ENCODE measurements around the gene ATP1A3.

The ATP1A3 gene

GRCh38 chr19:41958367-41959055 lies 35.5 kb downstream of the ATP1A3 start:
- H3K9ac ChIP-seq (ENCODE audit: low read length in 2 of 2), result peak overlapping the region; percentile 73 to 74
- peaks cover 19% of the 10 kb centered on the region for H3K4me1 ChIP-seq (ENCODE audit: control insufficient read depth, insufficient read depth, low read length)
- peaks cover 5 to 6% of the 10 kb centered on the region in 2 donors for H3K36me3 ChIP-seq (ENCODE audit: control insufficient read depth in 2 of 2, insufficient read depth in 2 of 2, low read length in 2 of 2)
- no peaks in the 10 kb centered on the region for H3K27me3 ChIP-seq (ENCODE audit: control insufficient read depth in 1 of 2, insufficient read depth in 2 of 2, low read length in 2 of 2)
- H3K4me3 ChIP-seq (ENCODE audit: low read length in 2 of 2), result peak overlapping the region; percentile 63 to 88
- H3K9me3 ChIP-seq (ENCODE audit: control insufficient read depth in 2 of 2, low read length in 2 of 2), result no peaks in the 10 kb centered on the region
- peak overlapping the region; percentile 62 for H3K27ac ChIP-seq (ENCODE audit: low read length)

- peak overlapping the region; percentile 63 to 88 for H3K4me3 ChIP-seq (ENCODE audit: low read length in 2 of 2)
- H3K4me1 ChIP-seq (ENCODE audit: control insufficient read depth, insufficient read depth, low read length), result peaks cover 19% of the 10 kb centered on the region
- H3K27me3 ChIP-seq (ENCODE audit: control insufficient read depth in 1 of 2, insufficient read depth in 2 of 2, low read length in 2 of 2), result no peaks in the 10 kb centered on the region
- no peaks in the 10 kb centered on the region for H3K9me3 ChIP-seq (ENCODE audit: control insufficient read depth in 2 of 2, low read length in 2 of 2)
- peak overlapping the region; percentile 47 to 74 for H3K9ac ChIP-seq (ENCODE audit: low read length in 2 of 2)
- H3K27ac ChIP-seq (ENCODE audit: low read length), result no peak overlapping the region
- H3K36me3 ChIP-seq (ENCODE audit: control insufficient read depth in 2 of 2, insufficient read depth in 2 of 2, low read length in 2 of 2), result peaks cover 5 to 6% of the 10 kb centered on the region in 2 donors
Measured at GRCh38 chr19:41957838-41958366, 36.1 kb downstream of the ATP1A3 start.

DNA sequence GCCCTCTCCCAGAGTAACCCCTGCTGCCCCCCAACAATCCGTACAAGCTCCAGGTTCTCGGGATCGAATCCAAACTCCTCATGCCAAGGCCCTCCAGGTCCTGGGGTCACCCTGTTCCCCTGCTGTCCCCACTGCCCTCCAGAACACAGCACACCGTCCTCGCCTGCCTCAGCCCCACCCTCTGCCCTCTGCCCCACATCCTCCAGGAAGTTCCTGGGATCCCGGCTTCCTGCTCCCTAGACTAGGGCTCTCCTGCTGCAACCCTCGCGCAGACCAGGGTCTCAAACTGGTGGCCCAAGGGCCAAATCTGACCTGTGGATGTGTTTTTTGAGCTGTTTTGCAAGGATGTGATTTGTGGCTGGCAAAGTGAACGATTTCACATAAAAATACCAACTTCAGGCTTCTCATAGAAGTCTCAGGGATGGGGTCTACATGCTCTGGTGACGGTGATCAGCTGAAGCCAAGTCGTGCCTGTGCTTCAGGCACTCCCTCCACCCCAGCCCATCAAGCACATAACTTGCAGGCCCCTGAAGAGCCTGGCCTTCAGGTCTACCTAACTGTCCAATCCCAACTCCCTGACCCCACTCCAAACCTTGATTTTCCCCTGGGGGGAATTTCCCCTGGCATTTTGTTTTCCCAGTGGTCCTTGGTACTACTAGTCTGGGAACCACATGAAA lies 36.7 kb downstream of the ATP1A3 start:
- peaks cover 19% of the 10 kb centered on the region for H3K4me1 ChIP-seq (ENCODE audit: control insufficient read depth, insufficient read depth, low read length)
- peaks cover 5 to 6% of the 10 kb centered on the region in 2 donors for H3K36me3 ChIP-seq (ENCODE audit: control insufficient read depth in 2 of 2, insufficient read depth in 2 of 2, low read length in 2 of 2)
- H3K9me3 ChIP-seq (ENCODE audit: control insufficient read depth in 2 of 2, low read length in 2 of 2), result no peaks in the 10 kb centered on the region
- H3K4me3 ChIP-seq (ENCODE audit: low read length in 2 of 2), result peak overlapping the region in 1 of 2 donors; percentile 88
- H3K27ac ChIP-seq (ENCODE audit: low read length), result no peak overlapping the region
- H3K27me3 ChIP-seq (ENCODE audit: control insufficient read depth in 1 of 2, insufficient read depth in 2 of 2, low read length in 2 of 2), result no peaks in the 10 kb centered on the region
- peak overlapping the region; percentile 9 to 47 for H3K9ac ChIP-seq (ENCODE audit: low read length in 2 of 2)

DNA sequence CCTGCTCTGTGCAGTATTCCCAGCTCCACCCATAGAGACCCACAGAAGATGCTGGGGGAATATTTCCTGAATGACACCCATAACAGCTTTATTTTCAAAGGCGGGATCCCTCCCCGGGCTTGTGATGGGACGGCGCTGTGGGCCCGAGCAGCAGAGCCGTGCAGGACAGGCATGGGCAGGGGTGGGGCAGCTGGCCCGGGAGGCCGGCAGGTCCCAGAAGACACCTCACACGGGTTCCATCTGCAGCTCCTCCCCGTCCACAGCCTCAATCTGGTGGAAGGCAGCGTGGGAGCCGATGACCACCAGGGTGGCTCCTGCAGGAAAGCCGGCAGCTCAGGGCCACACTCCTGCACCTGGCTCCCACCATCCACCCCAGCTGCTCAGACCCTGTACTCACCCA lies 37.4 kb downstream of the ATP1A3 start:
- no peak overlapping the region for H3K27ac ChIP-seq (ENCODE audit: low read length)
- H3K4me3 ChIP-seq (ENCODE audit: low read length in 2 of 2), result no peak overlapping the region
- peaks cover 19% of the 10 kb centered on the region for H3K4me1 ChIP-seq (ENCODE audit: control insufficient read depth, insufficient read depth, low read length)
- no peaks in the 10 kb centered on the region for H3K27me3 ChIP-seq (ENCODE audit: control insufficient read depth in 1 of 2, insufficient read depth in 2 of 2, low read length in 2 of 2)
- H3K9me3 ChIP-seq (ENCODE audit: control insufficient read depth in 2 of 2, low read length in 2 of 2), result no peaks in the 10 kb centered on the region
- no peak overlapping the region for H3K9ac ChIP-seq (ENCODE audit: low read length in 2 of 2)
- peaks cover 5 to 6% of the 10 kb centered on the region in 2 donors for H3K36me3 ChIP-seq (ENCODE audit: control insufficient read depth in 2 of 2, insufficient read depth in 2 of 2, low read length in 2 of 2)

DNA sequence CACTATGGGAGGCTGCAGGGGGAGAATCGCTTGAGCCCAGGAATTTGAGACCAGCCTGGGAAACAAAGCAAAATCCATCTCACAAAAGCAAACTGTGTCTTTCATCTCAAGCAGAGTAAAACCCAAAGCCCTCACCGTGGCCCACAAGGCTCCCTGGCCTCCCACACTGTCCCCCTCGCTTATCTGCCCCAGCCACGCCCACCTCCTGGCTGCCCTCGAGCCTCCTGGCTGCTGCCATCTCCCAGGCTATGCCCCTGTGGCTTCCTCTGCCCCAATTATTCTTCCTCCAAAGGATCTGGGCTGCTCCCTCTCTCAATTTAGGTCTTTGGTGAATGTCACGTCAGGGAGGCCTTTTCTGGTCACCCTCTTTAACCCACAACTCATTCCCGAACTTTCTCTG lies 38.5 kb downstream of the ATP1A3 start:
- Histone ChIP-seq H3K9ac (ENCODE audit: low read length in 2 of 2) (no peak overlapping the region), H3K9me3 (ENCODE audit: control insufficient read depth in 2 of 2, low read length in 2 of 2) (no peaks in the 10 kb centered on the region), H3K27me3 (ENCODE audit: control insufficient read depth in 1 of 2, insufficient read depth in 2 of 2, low read length in 2 of 2) (no peaks in the 10 kb centered on the region), H3K4me3 (ENCODE audit: low read length in 2 of 2) (no peak overlapping the region), H3K27ac (ENCODE audit: low read length) (no peak overlapping the region), H3K4me1 (ENCODE audit: control insufficient read depth, insufficient read depth, low read length) (peaks cover 19% of the 10 kb centered on the region), H3K36me3 (ENCODE audit: control insufficient read depth in 2 of 2, insufficient read depth in 2 of 2, low read length in 2 of 2) (peaks cover 5 to 6% of the 10 kb centered on the region in 2 donors)

- no peak overlapping the region for H3K4me3 ChIP-seq (ENCODE audit: low read length in 2 of 2)
- no peak overlapping the region for H3K27ac ChIP-seq (ENCODE audit: low read length)
- H3K9ac ChIP-seq (ENCODE audit: low read length in 2 of 2), result no peak overlapping the region
- peaks cover 5 to 6% of the 10 kb centered on the region in 2 donors for H3K36me3 ChIP-seq (ENCODE audit: control insufficient read depth in 2 of 2, insufficient read depth in 2 of 2, low read length in 2 of 2)
- H3K27me3 ChIP-seq (ENCODE audit: control insufficient read depth in 1 of 2, insufficient read depth in 2 of 2, low read length in 2 of 2), result no peaks in the 10 kb centered on the region
- H3K4me1 ChIP-seq (ENCODE audit: control insufficient read depth, insufficient read depth, low read length), result no peaks in the 10 kb centered on the region
- H3K9me3 ChIP-seq (ENCODE audit: control insufficient read depth in 2 of 2, low read length in 2 of 2), result no peaks in the 10 kb centered on the region
Measured at GRCh38 chr19:41951686-41952172, 42.3 kb downstream of the ATP1A3 start.

DNA sequence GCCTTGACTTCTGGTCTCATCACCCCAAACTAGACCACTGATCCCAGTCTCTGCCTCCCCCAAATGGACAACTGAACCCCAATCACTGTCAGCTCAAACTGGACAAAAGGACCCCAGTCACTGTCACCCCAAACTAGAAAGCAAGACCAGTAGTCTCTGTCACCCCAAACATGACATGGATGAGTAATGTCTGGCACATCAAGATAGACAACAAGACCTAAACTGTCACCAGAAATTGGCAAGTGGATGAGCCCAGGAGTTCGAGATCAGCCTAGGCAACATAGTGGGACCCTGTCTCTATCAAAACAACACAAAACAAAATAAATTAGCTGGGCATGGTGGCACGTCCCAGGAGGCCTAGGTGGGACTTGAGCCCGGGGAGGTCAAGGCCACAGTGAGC lies 46.9 kb downstream of the ATP1A3 start:
- no peaks in the 10 kb centered on the region for H3K36me3 ChIP-seq (ENCODE audit: control insufficient read depth in 2 of 2, insufficient read depth in 2 of 2, low read length in 2 of 2)
- H3K9me3 ChIP-seq (ENCODE audit: control insufficient read depth in 2 of 2, low read length in 2 of 2), result peaks cover 0 to 2% of the 10 kb centered on the region in 2 donors
- no peak overlapping the region for H3K4me3 ChIP-seq (ENCODE audit: low read length in 2 of 2)
- H3K9ac ChIP-seq (ENCODE audit: low read length in 2 of 2), result no peak overlapping the region
- H3K4me1 ChIP-seq (ENCODE audit: control insufficient read depth, insufficient read depth, low read length), result no peaks in the 10 kb centered on the region
- H3K27me3 ChIP-seq (ENCODE audit: control insufficient read depth in 1 of 2, insufficient read depth in 2 of 2, low read length in 2 of 2), result peaks cover 6 to 17% of the 10 kb centered on the region in 2 donors
- no peak overlapping the region for H3K27ac ChIP-seq (ENCODE audit: low read length)

- no peak overlapping the region for H3K4me3 ChIP-seq (ENCODE audit: low read length in 2 of 2)
- peaks cover 0 to 2% of the 10 kb centered on the region in 2 donors for H3K9me3 ChIP-seq (ENCODE audit: control insufficient read depth in 2 of 2, low read length in 2 of 2)
- no peaks in the 10 kb centered on the region for H3K36me3 ChIP-seq (ENCODE audit: control insufficient read depth in 2 of 2, insufficient read depth in 2 of 2, low read length in 2 of 2)
- H3K4me1 ChIP-seq (ENCODE audit: control insufficient read depth, insufficient read depth, low read length), result peaks cover 9% of the 10 kb centered on the region
- H3K27me3 ChIP-seq (ENCODE audit: control insufficient read depth in 1 of 2, insufficient read depth in 2 of 2, low read length in 2 of 2), result peaks cover 18 to 33% of the 10 kb centered on the region in 2 donors
- no peak overlapping the region for H3K27ac ChIP-seq (ENCODE audit: low read length)
- no peak overlapping the region for H3K9ac ChIP-seq (ENCODE audit: low read length in 2 of 2)
Measured at GRCh38 chr19:41945135-41945766, 48.8 kb downstream of the ATP1A3 start.

GRCh38 chr19:41944336-41944735 lies 49.7 kb downstream of the ATP1A3 start:
- no peak overlapping the region for H3K4me3 ChIP-seq (ENCODE audit: low read length in 2 of 2)
- H3K36me3 ChIP-seq (ENCODE audit: control insufficient read depth in 2 of 2, insufficient read depth in 2 of 2, low read length in 2 of 2), result no peaks in the 10 kb centered on the region
- peaks cover 0 to 2% of the 10 kb centered on the region in 2 donors for H3K9me3 ChIP-seq (ENCODE audit: control insufficient read depth in 2 of 2, low read length in 2 of 2)
- H3K4me1 ChIP-seq (ENCODE audit: control insufficient read depth, insufficient read depth, low read length), result peaks cover 9% of the 10 kb centered on the region
- H3K27ac ChIP-seq (ENCODE audit: low read length), result no peak overlapping the region
- H3K9ac ChIP-seq (ENCODE audit: low read length in 2 of 2), result no peak overlapping the region
- peaks cover 20 to 38% of the 10 kb centered on the region in 2 donors for H3K27me3 ChIP-seq (ENCODE audit: control insufficient read depth in 1 of 2, insufficient read depth in 2 of 2, low read length in 2 of 2)

DNA sequence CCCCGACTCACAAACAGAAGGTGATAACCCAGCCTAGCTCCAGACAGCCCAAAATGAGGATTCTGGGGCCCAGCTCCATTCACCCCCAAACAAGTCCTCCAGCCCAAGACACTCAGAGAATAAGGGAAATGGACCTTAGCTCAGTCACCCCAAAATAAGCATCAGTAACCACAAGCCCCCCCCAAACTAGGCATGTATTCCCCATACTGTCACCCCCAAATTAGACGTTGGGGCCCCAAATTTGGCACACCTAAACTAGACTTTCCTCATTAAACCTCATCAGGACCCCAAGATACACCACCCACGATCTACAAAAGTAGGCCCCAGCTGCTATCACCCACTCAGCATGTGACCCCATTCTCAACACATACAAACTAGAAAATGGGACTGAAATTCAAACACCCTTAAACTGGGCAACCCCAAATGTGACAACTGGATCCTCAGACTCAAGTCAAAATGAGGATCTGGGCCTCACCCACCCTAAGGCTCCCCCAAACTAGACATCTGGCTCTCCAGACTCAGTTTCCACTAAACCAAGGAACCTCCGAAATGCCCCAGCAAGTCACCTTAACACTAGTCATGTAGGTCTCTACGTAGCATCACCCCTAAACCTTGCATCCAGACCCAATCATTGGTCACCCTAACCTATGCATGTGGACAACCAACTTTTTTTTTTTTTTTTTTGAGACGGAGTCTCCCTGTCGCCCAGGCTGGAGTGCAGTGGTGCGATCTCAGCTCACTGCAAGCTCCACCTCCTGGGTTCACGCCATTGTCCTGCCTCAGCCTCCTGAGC lies 52.4 kb downstream of the ATP1A3 start:
- Histone ChIP-seq H3K27ac (ENCODE audit: low read length) (no peak overlapping the region), H3K27me3 (ENCODE audit: control insufficient read depth in 1 of 2, insufficient read depth in 2 of 2, low read length in 2 of 2) (peaks cover 22 to 38% of the 10 kb centered on the region in 2 donors), H3K36me3 (ENCODE audit: control insufficient read depth in 2 of 2, insufficient read depth in 2 of 2, low read length in 2 of 2) (no peaks in the 10 kb centered on the region), H3K9me3 (ENCODE audit: control insufficient read depth in 2 of 2, low read length in 2 of 2) (peaks cover 0 to 2% of the 10 kb centered on the region in 2 donors), H3K9ac (ENCODE audit: low read length in 2 of 2) (no peak overlapping the region), H3K4me1 (ENCODE audit: control insufficient read depth, insufficient read depth, low read length) (peaks cover 9% of the 10 kb centered on the region), H3K4me3 (ENCODE audit: low read length in 2 of 2) (no peak overlapping the region)
